Measurements from ENCODE around the gene HIC1.

The HIC1 gene

GRCh38 chr17:2025622-2026309 lies 29.1 kb upstream of the HIC1 start:
- DNase-seq (ENCODE audit: low read depth): peak; percentile 37

- DNase-seq (ENCODE audit: low read depth): no peak
Measured at GRCh38 chr17:2027528-2028233, 27.2 kb upstream of the HIC1 start.

GRCh38 chr17:2028234-2028614 lies 26.7 kb upstream of the HIC1 start:
- DNase-seq (ENCODE audit: low read depth): no peak

GRCh38 chr17:2028737-2029136 lies 26.2 kb upstream of the HIC1 start:
- no peak for DNase-seq (ENCODE audit: low read depth)

GRCh38 chr17:2029911-2030778 lies 24.8 kb upstream of the HIC1 start, which contains the start of gene DPH1:
Gene DPH1 (plus strand): TSS chr17:2030153. CDS start chr17:2030170, 17 bp downstream.
- peak; percentile 69 for DNase-seq (ENCODE audit: low read depth)

- DNase-seq (ENCODE audit: low read depth): peak; percentile 87
Measured at GRCh38 chr17:2030779-2031163, 24.1 kb upstream of the HIC1 start.

- no peak for DNase-seq (ENCODE audit: low read depth)
Measured at GRCh38 chr17:2033153-2033552, 21.8 kb upstream of the HIC1 start.

GRCh38 chr17:2034157-2034556 lies 20.7 kb upstream of the HIC1 start:
- DNase-seq (ENCODE audit: low read depth): no peak

- peak; percentile 77 for DNase-seq (ENCODE audit: low read depth)
Measured at GRCh38 chr17:2034806-2035540, 19.9 kb upstream of the HIC1 start.

GRCh38 chr17:2035541-2036488 lies 19.1 kb upstream of the HIC1 start:
- no peak for DNase-seq (ENCODE audit: low read depth)

- no peak for DNase-seq (ENCODE audit: low read depth)
Measured at GRCh38 chr17:2037155-2037554, 17.7 kb upstream of the HIC1 start.

- no peak for DNase-seq (ENCODE audit: low read depth)
Measured at GRCh38 chr17:2040219-2040827, 14.6 kb upstream of the HIC1 start.

- DNase-seq (ENCODE audit: low read depth): no peak
Measured at GRCh38 chr17:2040942-2041560, 13.9 kb upstream of the HIC1 start.

- DNase-seq (ENCODE audit: low read depth): peak; percentile 90
Measured at GRCh38 chr17:2041561-2042389, 13.1 kb upstream of the HIC1 start, which contains the start of gene OVCA2. Gene OVCA2 (plus strand): TSS chr17:2042022. CDS start chr17:2042048, 26 bp downstream.

GRCh38 chr17:2042390-2042847 lies 12.5 kb upstream of the HIC1 start:
- no peak for DNase-seq (ENCODE audit: low read depth)

GRCh38 chr17:2042933-2043332 lies 12.0 kb upstream of the HIC1 start:
- DNase-seq (ENCODE audit: low read depth): no peak

- no peak for DNase-seq (ENCODE audit: low read depth)
Measured at GRCh38 chr17:2043785-2044184, 11.1 kb upstream of the HIC1 start.

GRCh38 chr17:2044263-2044894 lies 10.5 kb upstream of the HIC1 start:
- no peak for DNase-seq (ENCODE audit: low read depth)

Data from fibroblast of the conjunctiva (primary cell).